Liver (tissue), 3 donors: Measurements from ENCODE around the gene DHRS9.
"Not testable (repeated sequence)": the region's sequence is repeated elsewhere in the genome, so short reads cannot be mapped to it uniquely, and the experiment has no call there.

Source experiments
- EGR1 ChIP-seq, 2 donors: IDR thresholded peaks; 2 replicates each; pipeline ENCODE4 v1.6.1; 2016 to 2018; ENCODE audit warnings: antibody characterized with exemption in 2 of 2, low read depth in 2 of 2
- FOXA1 ChIP-seq: IDR thresholded peaks from 2 replicates; pipeline ENCODE4 v1.6.1; 2016; ENCODE audit warnings: antibody characterized with exemption
- GABPA ChIP-seq, 2 donors: IDR thresholded peaks in 1 of 2; conservative IDR thresholded peaks in 1 of 2; 2 replicates each; pipeline ENCODE4 v1.6.1; 2016; ENCODE audit warnings: antibody characterized with exemption in 2 of 2, mild to moderate bottlenecking in 1 of 2, moderate library complexity in 1 of 2
- RAD21 ChIP-seq, 2 donors: IDR thresholded peaks; 2 replicates each; pipeline ENCODE4 v1.6.1; 2016; ENCODE audit warnings: antibody characterized with exemption in 2 of 2, mild to moderate bottlenecking in 2 of 2
- RXRA ChIP-seq, 2 donors: IDR thresholded peaks; 2 replicates each; pipeline ENCODE4 v1.6.1; 2017 to 2018; ENCODE audit warnings: antibody characterized with exemption in 2 of 2, mild to moderate bottlenecking in 1 of 2
- SP1 ChIP-seq: IDR thresholded peaks from 2 replicates; pipeline ENCODE4 v1.6.1; 2018; ENCODE audit warnings: antibody characterized with exemption, mild to moderate bottlenecking
- TAF1 ChIP-seq: conservative IDR thresholded peaks from 2 replicates; pipeline ENCODE4 v1.6.1; 2016; ENCODE audit warnings: antibody characterized with exemption, mild to moderate bottlenecking
- YY1 ChIP-seq: IDR thresholded peaks from 2 replicates; pipeline ENCODE4 v1.6.1; 2016; ENCODE audit warnings: antibody characterized with exemption, mild to moderate bottlenecking
- TF ChIP-seq, protein P1 (sequence below): fragments of 150-350 bp; IDR thresholded peaks from 2 replicates; pipeline ENCODE4 v1.5.1; 2017; ENCODE audit warnings: improper control_type of control experiment, low read depth, low read length; ENCODE audit not compliant: missing input control
- TF ChIP-seq, protein P2 (sequence below): IDR thresholded peaks from 2 replicates; pipeline ENCODE4 v1.6.1; 2016; ENCODE audit warnings: antibody characterized with exemption
- TF ChIP-seq, protein P3 (sequence below): IDR thresholded peaks from 2 replicates; pipeline ENCODE4 v1.6.1; 2016; ENCODE audit warnings: antibody characterized with exemption
- TF ChIP-seq, protein P4 (sequence below): IDR thresholded peaks from 2 replicates; pipeline ENCODE4 v1.6.1; 2016; ENCODE audit warnings: antibody characterized with exemption
- TF ChIP-seq, protein P5 (sequence below): IDR thresholded peaks from 2 replicates; pipeline ENCODE4 v1.6.1; 2016; ENCODE audit warnings: antibody characterized with exemption, mild to moderate bottlenecking
- donor health status: healthy.
- donor health status: healthy.

DNA sequence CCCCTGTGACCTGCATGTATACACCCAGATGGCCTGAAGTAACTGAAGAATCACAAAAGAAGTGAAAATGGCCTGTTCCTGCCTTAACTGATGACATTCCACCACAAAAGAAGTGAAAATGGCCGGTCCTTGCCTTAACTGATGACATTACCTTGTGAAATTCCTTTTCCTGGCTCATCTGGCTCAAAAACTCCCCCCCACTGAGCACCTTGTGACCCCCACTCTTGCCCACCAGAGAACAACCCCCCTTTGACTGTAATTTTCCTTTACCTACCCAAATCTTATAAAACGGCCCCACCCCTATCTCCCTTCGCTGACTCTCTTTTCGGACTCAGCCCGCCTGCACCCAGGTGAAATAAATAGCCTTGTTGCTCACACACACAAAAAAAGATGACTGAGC, 67.1 kb downstream of the DHRS9 start:
- TF ChIP-seq, protein P1, sequence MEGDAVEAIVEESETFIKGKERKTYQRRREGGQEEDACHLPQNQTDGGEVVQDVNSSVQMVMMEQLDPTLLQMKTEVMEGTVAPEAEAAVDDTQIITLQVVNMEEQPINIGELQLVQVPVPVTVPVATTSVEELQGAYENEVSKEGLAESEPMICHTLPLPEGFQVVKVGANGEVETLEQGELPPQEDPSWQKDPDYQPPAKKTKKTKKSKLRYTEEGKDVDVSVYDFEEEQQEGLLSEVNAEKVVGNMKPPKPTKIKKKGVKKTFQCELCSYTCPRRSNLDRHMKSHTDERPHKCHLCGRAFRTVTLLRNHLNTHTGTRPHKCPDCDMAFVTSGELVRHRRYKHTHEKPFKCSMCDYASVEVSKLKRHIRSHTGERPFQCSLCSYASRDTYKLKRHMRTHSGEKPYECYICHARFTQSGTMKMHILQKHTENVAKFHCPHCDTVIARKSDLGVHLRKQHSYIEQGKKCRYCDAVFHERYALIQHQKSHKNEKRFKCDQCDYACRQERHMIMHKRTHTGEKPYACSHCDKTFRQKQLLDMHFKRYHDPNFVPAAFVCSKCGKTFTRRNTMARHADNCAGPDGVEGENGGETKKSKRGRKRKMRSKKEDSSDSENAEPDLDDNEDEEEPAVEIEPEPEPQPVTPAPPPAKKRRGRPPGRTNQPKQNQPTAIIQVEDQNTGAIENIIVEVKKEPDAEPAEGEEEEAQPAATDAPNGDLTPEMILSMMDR: not testable (repeated sequence)
- not testable (repeated sequence) for TF ChIP-seq YY1; SP1; TAF1; RXRA (IDR thresholded peaks at IDR 0.05); RAD21 (IDR thresholded peaks at IDR 0.05); FOXA1; GABPA (IDR thresholded peaks at IDR 0.05 in 1 of 2, conservative IDR thresholded peaks at IDR 0.05 in 1 of 2); EGR1 (IDR thresholded peaks at IDR 0.05; ENCODE audit: low read depth in 2 of 2)
- TF ChIP-seq, protein P2, sequence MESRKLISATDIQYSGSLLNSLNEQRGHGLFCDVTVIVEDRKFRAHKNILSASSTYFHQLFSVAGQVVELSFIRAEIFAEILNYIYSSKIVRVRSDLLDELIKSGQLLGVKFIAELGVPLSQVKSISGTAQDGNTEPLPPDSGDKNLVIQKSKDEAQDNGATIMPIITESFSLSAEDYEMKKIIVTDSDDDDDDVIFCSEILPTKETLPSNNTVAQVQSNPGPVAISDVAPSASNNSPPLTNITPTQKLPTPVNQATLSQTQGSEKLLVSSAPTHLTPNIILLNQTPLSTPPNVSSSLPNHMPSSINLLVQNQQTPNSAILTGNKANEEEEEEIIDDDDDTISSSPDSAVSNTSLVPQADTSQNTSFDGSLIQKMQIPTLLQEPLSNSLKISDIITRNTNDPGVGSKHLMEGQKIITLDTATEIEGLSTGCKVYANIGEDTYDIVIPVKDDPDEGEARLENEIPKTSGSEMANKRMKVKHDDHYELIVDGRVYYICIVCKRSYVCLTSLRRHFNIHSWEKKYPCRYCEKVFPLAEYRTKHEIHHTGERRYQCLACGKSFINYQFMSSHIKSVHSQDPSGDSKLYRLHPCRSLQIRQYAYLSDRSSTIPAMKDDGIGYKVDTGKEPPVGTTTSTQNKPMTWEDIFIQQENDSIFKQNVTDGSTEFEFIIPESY: not testable (repeated sequence)
- TF ChIP-seq, protein P3, sequence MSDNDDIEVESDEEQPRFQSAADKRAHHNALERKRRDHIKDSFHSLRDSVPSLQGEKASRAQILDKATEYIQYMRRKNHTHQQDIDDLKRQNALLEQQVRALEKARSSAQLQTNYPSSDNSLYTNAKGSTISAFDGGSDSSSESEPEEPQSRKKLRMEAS: not testable (repeated sequence)
- TF ChIP-seq, protein P4, sequence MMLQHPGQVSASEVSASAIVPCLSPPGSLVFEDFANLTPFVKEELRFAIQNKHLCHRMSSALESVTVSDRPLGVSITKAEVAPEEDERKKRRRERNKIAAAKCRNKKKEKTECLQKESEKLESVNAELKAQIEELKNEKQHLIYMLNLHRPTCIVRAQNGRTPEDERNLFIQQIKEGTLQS: not testable (repeated sequence)
- TF ChIP-seq, protein P5, sequence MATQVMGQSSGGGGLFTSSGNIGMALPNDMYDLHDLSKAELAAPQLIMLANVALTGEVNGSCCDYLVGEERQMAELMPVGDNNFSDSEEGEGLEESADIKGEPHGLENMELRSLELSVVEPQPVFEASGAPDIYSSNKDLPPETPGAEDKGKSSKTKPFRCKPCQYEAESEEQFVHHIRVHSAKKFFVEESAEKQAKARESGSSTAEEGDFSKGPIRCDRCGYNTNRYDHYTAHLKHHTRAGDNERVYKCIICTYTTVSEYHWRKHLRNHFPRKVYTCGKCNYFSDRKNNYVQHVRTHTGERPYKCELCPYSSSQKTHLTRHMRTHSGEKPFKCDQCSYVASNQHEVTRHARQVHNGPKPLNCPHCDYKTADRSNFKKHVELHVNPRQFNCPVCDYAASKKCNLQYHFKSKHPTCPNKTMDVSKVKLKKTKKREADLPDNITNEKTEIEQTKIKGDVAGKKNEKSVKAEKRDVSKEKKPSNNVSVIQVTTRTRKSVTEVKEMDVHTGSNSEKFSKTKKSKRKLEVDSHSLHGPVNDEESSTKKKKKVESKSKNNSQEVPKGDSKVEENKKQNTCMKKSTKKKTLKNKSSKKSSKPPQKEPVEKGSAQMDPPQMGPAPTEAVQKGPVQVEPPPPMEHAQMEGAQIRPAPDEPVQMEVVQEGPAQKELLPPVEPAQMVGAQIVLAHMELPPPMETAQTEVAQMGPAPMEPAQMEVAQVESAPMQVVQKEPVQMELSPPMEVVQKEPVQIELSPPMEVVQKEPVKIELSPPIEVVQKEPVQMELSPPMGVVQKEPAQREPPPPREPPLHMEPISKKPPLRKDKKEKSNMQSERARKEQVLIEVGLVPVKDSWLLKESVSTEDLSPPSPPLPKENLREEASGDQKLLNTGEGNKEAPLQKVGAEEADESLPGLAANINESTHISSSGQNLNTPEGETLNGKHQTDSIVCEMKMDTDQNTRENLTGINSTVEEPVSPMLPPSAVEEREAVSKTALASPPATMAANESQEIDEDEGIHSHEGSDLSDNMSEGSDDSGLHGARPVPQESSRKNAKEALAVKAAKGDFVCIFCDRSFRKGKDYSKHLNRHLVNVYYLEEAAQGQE: not testable (repeated sequence)
